COR-L47 (cell line): Measurements from ENCODE around the gene SUSD6.
"Not testable (repeated sequence)": the region's sequence is repeated elsewhere in the genome, so short reads cannot be mapped to it uniquely, and the experiment has no call there.

Experiments
- DNase-seq: peaks from one replicate; lab custom pipeline; 2025; lab: John Stamatoyannopoulos, UW

SUSD6 gene

GRCh38 chr14:69696204-69696527 is 84.8 kb downstream of the SUSD6 start:
- DNase-seq, result peak; percentile 75

GRCh38 chr14:69696633-69697557 is 85.5 kb downstream of the SUSD6 start:
- DNase-seq, result no peak

- DNase-seq, result no peak
Observed at GRCh38 chr14:69698572-69698971, 87.2 kb downstream of the SUSD6 start.

GRCh38 chr14:69699243-69699642 is 87.8 kb downstream of the SUSD6 start:
- not testable (repeated sequence) for DNase-seq

- peak; percentile 32 for DNase-seq
Observed at GRCh38 chr14:69699748-69700303, 88.4 kb downstream of the SUSD6 start.

GRCh38 chr14:69700575-69700974 is 89.2 kb downstream of the SUSD6 start:
- no peak for DNase-seq

- DNase-seq, result no peak
Observed at GRCh38 chr14:69701291-69701690, 89.9 kb downstream of the SUSD6 start.

GRCh38 chr14:69701857-69702256 is 90.5 kb downstream of the SUSD6 start:
- no peak for DNase-seq

- no peak for DNase-seq
Observed at GRCh38 chr14:69703047-69704039, 91.9 kb downstream of the SUSD6 start.

GRCh38 chr14:69704319-69704718 is 92.9 kb downstream of the SUSD6 start:
- no peak for DNase-seq

GRCh38 chr14:69705706-69706105 is 94.3 kb downstream of the SUSD6 start:
- DNase-seq, result no peak

GRCh38 chr14:69708049-69708448 is 96.7 kb downstream of the SUSD6 start:
- no peak for DNase-seq

GRCh38 chr14:69708586-69709560 is 97.5 kb downstream of the SUSD6 start:
- DNase-seq, result no peak

- DNase-seq, result no peak
Observed at GRCh38 chr14:69710378-69710777, 99.0 kb downstream of the SUSD6 start.

- DNase-seq, result peak; percentile 84
Observed at GRCh38 chr14:69711065-69711464, 99.7 kb downstream of the SUSD6 start.

GRCh38 chr14:69711477-69711876 is 100.1 kb downstream of the SUSD6 start:
- no peak for DNase-seq

GRCh38 chr14:69711881-69712560 is 100.6 kb downstream of the SUSD6 start:
- DNase-seq, result peak; percentile 24

- peak; percentile 77 for DNase-seq
Observed at GRCh38 chr14:69712599-69713088, 101.2 kb downstream of the SUSD6 start.

GRCh38 chr14:69713209-69713781 is 101.9 kb downstream of the SUSD6 start:
- peak; percentile 94 for DNase-seq
